ENCODE results near the gene CHRM4.
A peak's percentile ranks its signal among the peaks of the same experiment; 100 is the strongest.

CHRM4 gene

DNA sequence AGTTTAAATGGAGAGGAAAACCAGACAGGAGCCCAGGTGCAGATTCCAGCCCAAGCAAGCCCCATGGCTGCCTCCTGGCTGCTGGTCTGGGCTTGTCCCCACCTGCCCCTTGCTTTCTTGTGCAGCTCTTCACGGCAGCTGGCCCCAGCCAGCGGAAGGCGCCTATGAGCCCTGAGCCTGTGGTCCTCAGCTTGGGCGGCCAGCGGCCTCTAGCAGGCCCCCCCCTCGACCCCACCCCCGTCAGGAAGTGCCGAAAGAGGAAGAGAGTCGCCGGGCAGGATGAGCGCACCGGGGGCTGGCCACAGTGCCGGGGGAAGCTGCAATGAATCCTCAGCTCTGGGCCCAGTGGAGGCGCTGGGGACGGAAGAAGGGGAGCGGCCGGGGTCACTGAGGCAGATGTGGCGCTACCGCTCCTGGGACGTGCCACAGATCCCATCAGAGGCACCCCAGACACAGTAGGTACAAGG is 46.4 kb downstream of the CHRM4 start:
- Histone ChIP-seq H3K18ac (ENCODE audit: low read length) (peak overlapping the region; percentile 58), H3K27me3 (ENCODE audit: control insufficient read depth in 3 of 3, insufficient read depth in 3 of 3, low read depth in 1 of 3, low read length in 3 of 3) (peaks cover 0 to 5% (median 0%) of the 10 kb centered on the region in 3 experiments), H3K23ac (ENCODE audit: low read depth, low read length, poor library complexity) (no peak overlapping the region), H3K4me2 (ENCODE audit: insufficient read depth, low read length, poor library complexity, severe bottlenecking) (no peak overlapping the region), H2BK5ac (ENCODE audit: low read length) (peak overlapping the region; percentile 16), H4K91ac (ENCODE audit: low read depth, low read length, poor library complexity) (peak overlapping the region; percentile 50), H2AFZ (ENCODE audit: low read length) (peak overlapping the region; percentile 73), H3K79me1 (ENCODE audit: low read depth, low read length) (peaks cover 11% of the 10 kb centered on the region), H2BK12ac (ENCODE audit: low read length) (no peak overlapping the region), H2AK5ac (ENCODE audit: low read depth, low read length) (peak overlapping the region; percentile 76), H3K27ac (replicated peaks; ENCODE audit: low read length) (no peak overlapping the region), H3K9ac (ENCODE audit: low read depth, low read length, poor library complexity) (no peak overlapping the region), H2BK15ac (ENCODE audit: low read length) (peak overlapping the region; percentile 95), H3K4me1 (ENCODE audit: control insufficient read depth in 2 of 2, insufficient read depth in 1 of 2, low read depth in 1 of 2, low read length in 2 of 2) (peaks cover 12 to 33% of the 10 kb centered on the region in 2 donors), H3K4ac (ENCODE audit: low read length) (no peak overlapping the region), H2BK120ac (ENCODE audit: low read depth, low read length) (no peak overlapping the region), H3K9me3 (replicated peaks in 1 of 2; ENCODE audit: control insufficient read depth in 2 of 2, insufficient read depth in 1 of 2, low read depth in 1 of 2, low read length in 2 of 2) (no peaks in the 10 kb centered on the region), H3K4me3 (ENCODE audit: low read length in 2 of 2) (no peak overlapping the region), H3K14ac (ENCODE audit: low read length) (no peak overlapping the region), H4K8ac (ENCODE audit: low read depth, low read length) (no peak overlapping the region), H3K36me3 (replicated peaks in 1 of 2; ENCODE audit: control insufficient read depth in 2 of 2, insufficient read depth in 2 of 2, low read length in 2 of 2) (peaks cover 0 to 4% of the 10 kb centered on the region in 2 donors)
- DNase-seq (ENCODE audit: low spot score): no peak
- WGBS, 2 donors (ENCODE audit: extremely low coverage in 2 of 2, insufficient read length in 2 of 2, insufficient replicate concordance in 1 of 2): no CpG with 5 or more reads among the region's 20 CpGs

DNA sequence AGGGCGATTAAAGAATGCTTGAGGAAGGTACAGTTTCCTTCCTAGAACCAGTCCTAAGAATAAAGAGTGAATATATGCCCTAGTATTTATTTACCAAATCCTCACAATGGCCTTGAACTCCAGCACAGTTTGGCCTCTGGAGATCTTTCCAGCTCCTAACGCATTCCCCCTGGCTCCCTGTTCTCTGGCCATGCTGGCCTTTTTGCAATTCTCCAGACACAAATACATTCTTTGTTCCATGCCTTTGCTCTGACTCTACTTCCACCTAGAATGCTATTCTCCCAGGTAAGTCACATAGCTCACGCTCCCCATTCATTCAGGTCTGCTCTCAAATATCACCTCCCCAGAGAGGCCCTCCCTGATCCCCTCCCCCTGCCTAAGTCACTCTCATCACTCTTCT is 48.1 kb downstream of the CHRM4 start:
- Histone ChIP-seq H4K91ac (ENCODE audit: low read depth, low read length, poor library complexity) (no peak overlapping the region), H3K9ac (ENCODE audit: low read depth, low read length, poor library complexity) (no peak overlapping the region), H3K27me3 (ENCODE audit: control insufficient read depth in 3 of 3, insufficient read depth in 3 of 3, low read depth in 1 of 3, low read length in 3 of 3) (peaks cover 0 to 5% (median 0%) of the 10 kb centered on the region in 3 experiments), H3K4ac (ENCODE audit: low read length) (no peak overlapping the region), H2AFZ (ENCODE audit: low read length) (no peak overlapping the region), H3K36me3 (replicated peaks in 1 of 2; ENCODE audit: control insufficient read depth in 2 of 2, insufficient read depth in 2 of 2, low read length in 2 of 2) (no peaks in the 10 kb centered on the region), H2AK5ac (ENCODE audit: low read depth, low read length) (no peak overlapping the region), H2BK5ac (ENCODE audit: low read length) (no peak overlapping the region), H3K9me3 (replicated peaks in 1 of 2; ENCODE audit: control insufficient read depth in 2 of 2, insufficient read depth in 1 of 2, low read depth in 1 of 2, low read length in 2 of 2) (no peaks in the 10 kb centered on the region), H2BK120ac (ENCODE audit: low read depth, low read length) (no peak overlapping the region), H3K27ac (replicated peaks; ENCODE audit: low read length) (no peak overlapping the region), H3K79me1 (ENCODE audit: low read depth, low read length) (peaks cover 8% of the 10 kb centered on the region), H3K4me1 (ENCODE audit: control insufficient read depth in 2 of 2, insufficient read depth in 1 of 2, low read depth in 1 of 2, low read length in 2 of 2) (peaks cover 25 to 44% of the 10 kb centered on the region in 2 donors), H3K18ac (ENCODE audit: low read length) (no peak overlapping the region), H2BK12ac (ENCODE audit: low read length) (no peak overlapping the region), H3K4me2 (ENCODE audit: insufficient read depth, low read length, poor library complexity, severe bottlenecking) (no peak overlapping the region), H3K4me3 (ENCODE audit: low read length in 2 of 2) (no peak overlapping the region), H4K8ac (ENCODE audit: low read depth, low read length) (no peak overlapping the region), H2BK15ac (ENCODE audit: low read length) (no peak overlapping the region), H3K23ac (ENCODE audit: low read depth, low read length, poor library complexity) (no peak overlapping the region), H3K14ac (ENCODE audit: low read length) (no peak overlapping the region)
- WGBS, 2 donors (ENCODE audit: extremely low coverage in 2 of 2, insufficient read length in 2 of 2, insufficient replicate concordance in 1 of 2): no CpG with 5 or more reads among the region's 3 CpGs
- no peak for DNase-seq (ENCODE audit: low spot score)

DNA sequence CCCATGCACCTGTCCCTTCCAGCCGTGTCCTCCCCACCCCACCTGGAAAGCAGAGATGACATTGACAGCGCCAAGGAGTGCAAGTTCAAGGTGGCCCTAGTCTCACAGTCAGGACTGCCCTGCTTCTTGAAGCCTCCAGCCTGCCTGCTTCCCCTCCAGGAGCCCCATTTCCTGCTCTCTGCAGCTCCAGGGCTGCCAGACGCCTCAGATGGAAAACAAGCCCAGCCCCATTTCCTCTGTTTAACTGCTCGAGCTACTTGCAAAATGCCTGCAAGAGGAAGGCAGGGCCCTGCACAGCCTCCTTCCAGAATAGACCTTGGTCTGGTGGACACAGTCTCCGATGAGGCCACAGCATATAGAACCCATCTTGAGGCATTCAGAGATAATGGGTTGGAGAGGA is 49.3 kb downstream of the CHRM4 start:
- H3K36me3 ChIP-seq (replicated peaks in 1 of 2; ENCODE audit: control insufficient read depth in 2 of 2, insufficient read depth in 2 of 2, low read length in 2 of 2): no peaks in the 10 kb centered on the region

GRCh38 chr11:46341454-46341853 is 50.1 kb downstream of the CHRM4 start:
- Histone ChIP-seq H2AK5ac (ENCODE audit: low read depth, low read length) (no peak overlapping the region), H3K18ac (ENCODE audit: low read length) (no peak overlapping the region), H2BK12ac (ENCODE audit: low read length) (no peak overlapping the region), H3K9me3 (replicated peaks in 1 of 2; ENCODE audit: control insufficient read depth in 2 of 2, insufficient read depth in 1 of 2, low read depth in 1 of 2, low read length in 2 of 2) (no peaks in the 10 kb centered on the region), H3K36me3 (replicated peaks in 1 of 2; ENCODE audit: control insufficient read depth in 2 of 2, insufficient read depth in 2 of 2, low read length in 2 of 2) (no peaks in the 10 kb centered on the region), H3K27ac (replicated peaks; ENCODE audit: low read length) (no peak overlapping the region), H3K4me3 (ENCODE audit: low read length in 2 of 2) (no peak overlapping the region), H3K27me3 (ENCODE audit: control insufficient read depth in 3 of 3, insufficient read depth in 3 of 3, low read depth in 1 of 3, low read length in 3 of 3) (no peaks in the 10 kb centered on the region), H3K4me2 (ENCODE audit: insufficient read depth, low read length, poor library complexity, severe bottlenecking) (no peak overlapping the region), H3K14ac (ENCODE audit: low read length) (no peak overlapping the region), H3K79me1 (ENCODE audit: low read depth, low read length) (no peaks in the 10 kb centered on the region), H4K91ac (ENCODE audit: low read depth, low read length, poor library complexity) (no peak overlapping the region), H2BK5ac (ENCODE audit: low read length) (no peak overlapping the region), H2BK15ac (ENCODE audit: low read length) (no peak overlapping the region), H3K4me1 (ENCODE audit: control insufficient read depth in 2 of 2, insufficient read depth in 1 of 2, low read depth in 1 of 2, low read length in 2 of 2) (peaks cover 18 to 37% of the 10 kb centered on the region in 2 donors), H2AFZ (ENCODE audit: low read length) (no peak overlapping the region), H2BK120ac (ENCODE audit: low read depth, low read length) (no peak overlapping the region), H3K23ac (ENCODE audit: low read depth, low read length, poor library complexity) (no peak overlapping the region), H3K4ac (ENCODE audit: low read length) (no peak overlapping the region), H3K9ac (ENCODE audit: low read depth, low read length, poor library complexity) (no peak overlapping the region), H4K8ac (ENCODE audit: low read depth, low read length) (no peak overlapping the region)
- DNase-seq (ENCODE audit: low spot score): no peak
- WGBS, 2 donors (ENCODE audit: extremely low coverage in 2 of 2, insufficient read length in 2 of 2, insufficient replicate concordance in 1 of 2): no CpG with 5 or more reads among the region's 3 CpGs

More for the DNA sequence above, 49.3 kb downstream of the CHRM4 start:
- Histone ChIP-seq H4K8ac (ENCODE audit: low read depth, low read length) (no peak overlapping the region), H2AFZ (ENCODE audit: low read length) (peak overlapping the region; percentile 70), H3K4ac (ENCODE audit: low read length) (no peak overlapping the region), H3K27me3 (ENCODE audit: control insufficient read depth in 3 of 3, insufficient read depth in 3 of 3, low read depth in 1 of 3, low read length in 3 of 3) (peaks cover 0 to 5% (median 0%) of the 10 kb centered on the region in 3 experiments), H3K4me3 (ENCODE audit: low read length in 2 of 2) (no peak overlapping the region), H2BK12ac (ENCODE audit: low read length) (no peak overlapping the region), H3K4me2 (ENCODE audit: insufficient read depth, low read length, poor library complexity, severe bottlenecking) (no peak overlapping the region), H3K23ac (ENCODE audit: low read depth, low read length, poor library complexity) (no peak overlapping the region), H4K91ac (ENCODE audit: low read depth, low read length, poor library complexity) (no peak overlapping the region), H3K18ac (ENCODE audit: low read length) (no peak overlapping the region), H2AK5ac (ENCODE audit: low read depth, low read length) (no peak overlapping the region), H3K9me3 (replicated peaks in 1 of 2; ENCODE audit: control insufficient read depth in 2 of 2, insufficient read depth in 1 of 2, low read depth in 1 of 2, low read length in 2 of 2) (no peaks in the 10 kb centered on the region), H2BK120ac (ENCODE audit: low read depth, low read length) (no peak overlapping the region), H3K14ac (ENCODE audit: low read length) (no peak overlapping the region), H3K4me1 (ENCODE audit: control insufficient read depth in 2 of 2, insufficient read depth in 1 of 2, low read depth in 1 of 2, low read length in 2 of 2) (peaks cover 21 to 42% of the 10 kb centered on the region in 2 donors), H2BK5ac (ENCODE audit: low read length) (no peak overlapping the region), H3K79me1 (ENCODE audit: low read depth, low read length) (no peaks in the 10 kb centered on the region), H3K27ac (replicated peaks; ENCODE audit: low read length) (no peak overlapping the region), H3K9ac (ENCODE audit: low read depth, low read length, poor library complexity) (no peak overlapping the region), H2BK15ac (ENCODE audit: low read length) (no peak overlapping the region)
- DNase-seq (ENCODE audit: low spot score): no peak
- no CpG with 5 or more reads among the region's 5 CpGs for WGBS, 2 donors (ENCODE audit: extremely low coverage in 2 of 2, insufficient read length in 2 of 2, insufficient replicate concordance in 1 of 2)

All from neuronal stem cell (in vitro differentiated cells).